ENCODE results near the gene RPUSD1.

DNA sequence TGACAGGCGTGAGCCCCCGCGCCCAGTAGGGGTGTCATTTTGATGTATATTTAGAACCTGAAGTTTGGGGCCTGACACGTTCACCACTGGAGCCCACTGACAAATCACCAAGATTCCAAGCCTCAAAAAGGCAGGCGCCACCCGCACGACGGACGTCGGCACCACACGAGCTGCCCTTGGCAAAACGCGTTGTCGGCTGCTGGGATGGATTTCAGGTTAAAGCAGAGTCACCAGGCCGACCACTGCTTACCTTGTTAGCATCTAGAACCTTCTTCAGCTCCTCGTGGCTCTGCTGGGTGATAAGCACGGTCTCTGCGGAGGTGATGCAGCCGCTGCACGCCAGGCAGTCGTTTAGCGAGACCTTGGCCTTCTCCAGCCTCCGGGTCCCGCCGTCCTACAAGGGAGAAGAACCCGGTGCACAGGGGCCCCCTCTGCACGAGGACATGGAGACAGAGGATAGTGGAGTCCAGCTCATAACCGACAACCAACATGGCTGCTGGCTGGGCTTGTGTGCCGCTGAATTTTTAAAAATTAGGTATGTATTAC lies 51.2 kb downstream of the RPUSD1 start:
- TF ChIP-seq EP300 (IDR thresholded peaks at IDR 0.05): no peak
- TF ChIP-seq, protein P1, sequence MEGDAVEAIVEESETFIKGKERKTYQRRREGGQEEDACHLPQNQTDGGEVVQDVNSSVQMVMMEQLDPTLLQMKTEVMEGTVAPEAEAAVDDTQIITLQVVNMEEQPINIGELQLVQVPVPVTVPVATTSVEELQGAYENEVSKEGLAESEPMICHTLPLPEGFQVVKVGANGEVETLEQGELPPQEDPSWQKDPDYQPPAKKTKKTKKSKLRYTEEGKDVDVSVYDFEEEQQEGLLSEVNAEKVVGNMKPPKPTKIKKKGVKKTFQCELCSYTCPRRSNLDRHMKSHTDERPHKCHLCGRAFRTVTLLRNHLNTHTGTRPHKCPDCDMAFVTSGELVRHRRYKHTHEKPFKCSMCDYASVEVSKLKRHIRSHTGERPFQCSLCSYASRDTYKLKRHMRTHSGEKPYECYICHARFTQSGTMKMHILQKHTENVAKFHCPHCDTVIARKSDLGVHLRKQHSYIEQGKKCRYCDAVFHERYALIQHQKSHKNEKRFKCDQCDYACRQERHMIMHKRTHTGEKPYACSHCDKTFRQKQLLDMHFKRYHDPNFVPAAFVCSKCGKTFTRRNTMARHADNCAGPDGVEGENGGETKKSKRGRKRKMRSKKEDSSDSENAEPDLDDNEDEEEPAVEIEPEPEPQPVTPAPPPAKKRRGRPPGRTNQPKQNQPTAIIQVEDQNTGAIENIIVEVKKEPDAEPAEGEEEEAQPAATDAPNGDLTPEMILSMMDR (IDR thresholded peaks at IDR 0.05): no peak
- TF ChIP-seq POLR2A (IDR thresholded peaks at IDR 0.05): no peak

All from upper lobe of left lung (tissue), 4 donors.